ENCODE data around the gene GDF10. TPM values are rescaled to one million over a fixed set of nuclear protein-coding genes. Genes with fewer than 3 reads are reported as not detected.

GDF10 gene
- total RNA-seq, 1 experiment from 2014 or later = 0.20 TPM

DNA sequence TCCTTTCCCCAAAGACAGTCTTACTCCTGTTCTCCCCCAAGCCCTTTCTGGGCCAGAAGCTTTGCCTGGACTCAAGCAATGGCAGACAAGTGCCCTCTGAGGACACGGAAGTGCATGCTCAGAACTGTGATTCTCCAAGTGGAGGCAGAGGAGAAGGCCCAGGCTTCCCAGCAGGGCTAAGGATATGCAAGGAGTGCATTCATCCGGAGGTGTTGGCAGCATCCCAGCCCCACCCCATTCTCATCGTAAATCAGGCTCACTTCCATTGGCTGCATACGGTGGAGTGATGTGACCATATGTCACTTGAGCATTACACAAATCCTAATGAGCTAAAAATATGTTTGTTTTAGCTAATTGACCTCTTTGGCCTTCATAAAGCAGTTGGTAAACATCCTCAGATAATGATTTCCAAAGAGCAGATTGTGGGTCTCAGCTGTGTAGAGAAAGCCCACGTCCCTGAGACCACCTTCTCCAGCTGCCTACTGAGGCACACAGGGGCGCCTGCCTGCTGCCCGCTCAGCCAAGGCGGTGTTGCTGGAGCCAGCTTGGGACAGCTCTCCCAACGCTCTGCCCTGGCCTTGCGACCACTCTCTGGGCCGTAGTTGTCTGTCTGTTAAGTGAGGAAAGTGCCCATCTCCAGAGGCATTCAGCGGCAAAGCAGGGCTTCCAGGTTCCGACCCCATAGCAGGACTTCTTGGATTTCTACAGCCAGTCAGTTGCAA lies 46.7 kb downstream of the GDF10 start:
- H4K20me1 ChIP-seq (ENCODE audit: control insufficient read depth, insufficient read depth, insufficient read length) = no peaks in the 10 kb centered on the region
- Mint-ChIP-seq H3K27me3 (ENCODE audit: low read depth) (no peaks in the 10 kb centered on the region; the same call in 1 of the 2 replicates), H3K4me3 (no peak overlapping the region), H3K4me1 (peaks cover 10 to 14% of the 10 kb centered on the region in 2 experiments), H3K27ac (no peak overlapping the region), H3K36me3 (ENCODE audit: insufficient read depth in 1 of 3, low read depth in 3 of 3) (no peaks in the 10 kb centered on the region), H3K9me3 (no peaks in the 10 kb centered on the region)
- no peak overlapping the region for H3K56ac ChIP-seq (ENCODE audit: insufficient read length, low read depth, low read length)
- H3K27me3 ChIP-seq (ENCODE audit: insufficient read depth, low read length) = no peaks in the 10 kb centered on the region
- H2BK15ac ChIP-seq (ENCODE audit: low read depth, low read length) = no peak overlapping the region
- no peak overlapping the region for H2AFZ ChIP-seq (ENCODE audit: low read length)
- no peak overlapping the region for H4K8ac ChIP-seq (replicated peaks; ENCODE audit: insufficient read length, low read depth, low read length)
- H3K4me1 ChIP-seq (ENCODE audit: insufficient read depth, low read length) = no peaks in the 10 kb centered on the region; the same call in 1 of the 2 replicates
- no CpG with 5 or more reads among the region's 13 CpGs for WGBS (ENCODE audit: extremely low coverage, insufficient read length, low lambda C conversion rate)
- no peak overlapping the region for H2BK5ac ChIP-seq (ENCODE audit: insufficient read length, low read length)
- TF ChIP-seq, protein P1, sequence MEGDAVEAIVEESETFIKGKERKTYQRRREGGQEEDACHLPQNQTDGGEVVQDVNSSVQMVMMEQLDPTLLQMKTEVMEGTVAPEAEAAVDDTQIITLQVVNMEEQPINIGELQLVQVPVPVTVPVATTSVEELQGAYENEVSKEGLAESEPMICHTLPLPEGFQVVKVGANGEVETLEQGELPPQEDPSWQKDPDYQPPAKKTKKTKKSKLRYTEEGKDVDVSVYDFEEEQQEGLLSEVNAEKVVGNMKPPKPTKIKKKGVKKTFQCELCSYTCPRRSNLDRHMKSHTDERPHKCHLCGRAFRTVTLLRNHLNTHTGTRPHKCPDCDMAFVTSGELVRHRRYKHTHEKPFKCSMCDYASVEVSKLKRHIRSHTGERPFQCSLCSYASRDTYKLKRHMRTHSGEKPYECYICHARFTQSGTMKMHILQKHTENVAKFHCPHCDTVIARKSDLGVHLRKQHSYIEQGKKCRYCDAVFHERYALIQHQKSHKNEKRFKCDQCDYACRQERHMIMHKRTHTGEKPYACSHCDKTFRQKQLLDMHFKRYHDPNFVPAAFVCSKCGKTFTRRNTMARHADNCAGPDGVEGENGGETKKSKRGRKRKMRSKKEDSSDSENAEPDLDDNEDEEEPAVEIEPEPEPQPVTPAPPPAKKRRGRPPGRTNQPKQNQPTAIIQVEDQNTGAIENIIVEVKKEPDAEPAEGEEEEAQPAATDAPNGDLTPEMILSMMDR (conservative IDR thresholded peaks at IDR 0.05) = no peak
- no peak overlapping the region for H2BK20ac ChIP-seq (ENCODE audit: low read depth, low read length, poor library complexity, severe bottlenecking)
- H2AK5ac ChIP-seq (ENCODE audit: insufficient read length, low read length) = no peak overlapping the region
- no peaks in the 10 kb centered on the region for H3K79me2 ChIP-seq (ENCODE audit: insufficient read depth, low read length)
- no peak overlapping the region; the same call in 1 of the 2 replicates for H3K14ac ChIP-seq (ENCODE audit: insufficient read depth, low read length)
- H3K4me2 ChIP-seq (ENCODE audit: insufficient read depth, insufficient read length, low read length) = no peak overlapping the region
- no peak overlapping the region for H3K18ac ChIP-seq (ENCODE audit: insufficient read length, low read depth, low read length)
- no peak overlapping the region for H3K23ac ChIP-seq (ENCODE audit: insufficient read length, low read depth, low read length)
- H2BK120ac ChIP-seq (ENCODE audit: low read depth, low read length, poor library complexity, severe bottlenecking) = no peak overlapping the region
- no peak overlapping the region for H3K9ac ChIP-seq (ENCODE audit: extremely low read depth, insufficient read length, low read length)
- H3K9me3 ChIP-seq (ENCODE audit: control insufficient read depth, low read depth, low read length) = no peaks in the 10 kb centered on the region
- H3K4ac ChIP-seq (ENCODE audit: low read depth, low read length) = no peak overlapping the region
- no peak overlapping the region for H4K91ac ChIP-seq (ENCODE audit: insufficient read length, low read depth, low read length)
- no peak overlapping the region for H3T11ph ChIP-seq (ENCODE audit: low read length)
- no peaks in the 10 kb centered on the region for H3K79me1 ChIP-seq (ENCODE audit: insufficient read depth, low read depth, low read length, poor library complexity, severe bottlenecking)
- H4K5ac ChIP-seq (ENCODE audit: insufficient read length, low read depth, low read length) = no peak overlapping the region
- DNase-seq = no peak
- no peak overlapping the region for H2BK12ac ChIP-seq (ENCODE audit: insufficient read length, low read depth, low read length)
- H3K27ac ChIP-seq (ENCODE audit: insufficient read length, low read depth, low read length) = no peak overlapping the region
- no peaks in the 10 kb centered on the region for H3K23me2 ChIP-seq (ENCODE audit: insufficient read length, low read depth, low read length, poor library complexity, severe bottlenecking)
